Measurements from ENCODE around the gene WWC2. TPM values are rescaled to one million over a fixed set of nuclear protein-coding genes. Genes with fewer than 3 reads are reported as not detected.
"Not testable (repeated sequence)": the region's sequence is repeated elsewhere in the genome, so short reads cannot be mapped to it uniquely, and the experiment has no call there.

Gene WWC2
- total RNA-seq, 1 donor from 2014 or later = 46.2 TPM

DNA sequence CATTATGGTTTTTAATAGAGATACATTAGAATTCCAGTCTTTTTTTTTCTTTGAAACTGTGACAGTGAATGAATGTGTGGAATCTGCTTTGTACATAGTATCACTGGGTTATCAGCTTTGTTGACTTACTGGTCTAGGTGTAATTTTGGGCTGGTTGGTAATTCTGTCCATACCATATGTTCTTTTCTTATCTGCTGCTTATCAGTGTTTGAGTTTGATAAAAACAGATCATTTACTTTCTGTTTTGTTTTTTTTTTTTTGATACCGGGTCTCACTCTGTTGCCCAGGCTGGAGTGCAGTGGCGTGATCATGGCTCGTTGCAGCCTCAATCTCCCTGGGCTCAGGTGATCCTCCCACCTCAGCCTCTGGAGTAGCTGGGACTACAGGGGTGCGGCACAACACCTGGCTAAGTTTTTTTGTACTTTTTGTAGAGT lies 12.4 kb downstream of the WWC2 start:
- H3K4me3 ChIP-seq (ENCODE audit: low read depth, low read length) = no peak overlapping the region
- no peak for DNase-seq (ENCODE audit: low read depth)
- TF ChIP-seq, protein P1, sequence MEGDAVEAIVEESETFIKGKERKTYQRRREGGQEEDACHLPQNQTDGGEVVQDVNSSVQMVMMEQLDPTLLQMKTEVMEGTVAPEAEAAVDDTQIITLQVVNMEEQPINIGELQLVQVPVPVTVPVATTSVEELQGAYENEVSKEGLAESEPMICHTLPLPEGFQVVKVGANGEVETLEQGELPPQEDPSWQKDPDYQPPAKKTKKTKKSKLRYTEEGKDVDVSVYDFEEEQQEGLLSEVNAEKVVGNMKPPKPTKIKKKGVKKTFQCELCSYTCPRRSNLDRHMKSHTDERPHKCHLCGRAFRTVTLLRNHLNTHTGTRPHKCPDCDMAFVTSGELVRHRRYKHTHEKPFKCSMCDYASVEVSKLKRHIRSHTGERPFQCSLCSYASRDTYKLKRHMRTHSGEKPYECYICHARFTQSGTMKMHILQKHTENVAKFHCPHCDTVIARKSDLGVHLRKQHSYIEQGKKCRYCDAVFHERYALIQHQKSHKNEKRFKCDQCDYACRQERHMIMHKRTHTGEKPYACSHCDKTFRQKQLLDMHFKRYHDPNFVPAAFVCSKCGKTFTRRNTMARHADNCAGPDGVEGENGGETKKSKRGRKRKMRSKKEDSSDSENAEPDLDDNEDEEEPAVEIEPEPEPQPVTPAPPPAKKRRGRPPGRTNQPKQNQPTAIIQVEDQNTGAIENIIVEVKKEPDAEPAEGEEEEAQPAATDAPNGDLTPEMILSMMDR (conservative IDR thresholded peaks at IDR 0.05; ENCODE audit: low read depth, low read length) = no peak

DNA sequence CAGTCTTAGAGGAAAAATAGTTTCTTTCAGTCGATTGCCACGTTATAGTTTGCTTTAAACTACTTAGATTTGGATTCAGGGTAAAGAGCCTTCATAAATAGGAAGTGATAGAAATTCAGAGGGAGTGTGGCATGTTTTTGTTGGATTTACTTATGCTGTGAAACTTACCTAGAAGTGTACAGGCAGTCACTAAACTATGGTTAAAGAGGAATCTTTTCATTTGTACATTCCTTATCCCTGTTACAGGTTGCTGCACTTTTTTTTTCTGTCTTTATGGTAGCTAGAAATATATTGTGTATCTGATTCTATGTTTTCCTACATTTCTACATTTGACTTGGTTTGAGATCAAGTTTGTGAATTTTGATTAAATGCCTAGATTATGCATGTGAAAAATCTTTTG lies 19.1 kb downstream of the WWC2 start:
- TF ChIP-seq, protein P1 (conservative IDR thresholded peaks at IDR 0.05; ENCODE audit: low read depth, low read length) = no peak
- no peak overlapping the region for H3K4me3 ChIP-seq (ENCODE audit: low read depth, low read length)
- no peak for DNase-seq (ENCODE audit: low read depth)

DNA sequence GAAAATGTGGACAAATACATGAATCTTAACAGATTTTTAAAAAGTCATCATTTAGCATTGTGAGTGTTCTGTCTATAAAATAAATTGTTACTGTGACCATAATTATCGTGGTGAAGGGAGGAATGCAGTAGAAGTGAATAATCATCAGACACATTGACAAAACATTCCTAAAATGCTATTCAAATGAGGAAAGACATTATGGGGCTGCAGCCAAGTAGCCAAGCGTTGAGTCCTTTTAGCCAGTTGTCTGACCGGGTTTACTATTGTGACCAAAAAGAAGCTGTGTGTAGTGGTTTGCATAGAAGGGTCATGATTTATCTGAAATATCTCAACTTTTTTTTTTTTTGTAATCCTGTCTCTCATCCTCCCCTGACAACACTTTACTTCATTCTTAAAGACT lies 19.5 kb downstream of the WWC2 start:
- no peak overlapping the region for H3K4me3 ChIP-seq (ENCODE audit: low read depth, low read length)
- peak; percentile 80 for DNase-seq (ENCODE audit: low read depth)
- TF ChIP-seq, protein P1 (conservative IDR thresholded peaks at IDR 0.05; ENCODE audit: low read depth, low read length) = no peak

DNA sequence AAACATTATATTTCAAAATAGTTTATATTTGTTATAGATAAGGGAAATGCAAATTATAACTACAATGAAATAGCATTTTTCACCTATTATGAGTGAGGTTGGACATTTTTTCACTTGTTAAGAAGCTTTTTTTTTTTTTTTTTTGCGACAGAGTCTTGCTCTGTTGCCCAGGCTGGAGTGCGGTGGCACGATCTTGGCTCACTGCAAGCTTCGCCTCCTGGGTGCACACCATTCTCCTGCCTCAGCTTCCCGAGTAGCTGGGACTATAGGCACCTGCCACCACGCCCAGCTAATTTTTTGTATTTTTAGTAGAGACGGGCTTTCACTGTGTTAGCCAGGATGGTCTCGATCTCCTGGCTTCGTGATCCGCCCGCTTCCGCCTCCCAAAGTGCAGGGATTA lies 22.6 kb downstream of the WWC2 start:
- DNase-seq (ENCODE audit: low read depth); H3K4me3 ChIP-seq (ENCODE audit: low read depth, low read length): not testable (repeated sequence)

DNA sequence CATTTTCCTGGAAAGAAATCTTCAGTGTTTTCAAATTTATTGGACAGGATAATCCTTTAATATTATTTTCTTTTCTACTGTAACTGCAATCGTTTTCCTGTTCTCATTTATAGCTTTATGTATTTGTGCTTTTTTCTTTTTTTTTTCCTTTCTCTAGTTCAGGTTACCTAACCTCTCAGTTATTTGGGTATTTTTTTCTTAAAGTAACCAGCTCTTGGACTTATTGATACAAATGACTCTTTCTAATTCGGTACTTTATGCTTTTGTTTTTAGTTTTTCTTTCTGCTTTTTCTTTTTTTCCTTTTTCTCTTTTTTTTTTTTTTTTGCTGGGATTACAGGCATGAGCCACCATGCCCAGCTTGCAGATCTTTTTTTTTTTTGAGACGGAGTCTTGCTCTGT lies 25.2 kb downstream of the WWC2 start:
- H3K4me3 ChIP-seq (ENCODE audit: low read depth, low read length) = no peak overlapping the region
- TF ChIP-seq, protein P1 (conservative IDR thresholded peaks at IDR 0.05; ENCODE audit: low read depth, low read length) = no peak
- DNase-seq (ENCODE audit: low read depth) = no peak

DNA sequence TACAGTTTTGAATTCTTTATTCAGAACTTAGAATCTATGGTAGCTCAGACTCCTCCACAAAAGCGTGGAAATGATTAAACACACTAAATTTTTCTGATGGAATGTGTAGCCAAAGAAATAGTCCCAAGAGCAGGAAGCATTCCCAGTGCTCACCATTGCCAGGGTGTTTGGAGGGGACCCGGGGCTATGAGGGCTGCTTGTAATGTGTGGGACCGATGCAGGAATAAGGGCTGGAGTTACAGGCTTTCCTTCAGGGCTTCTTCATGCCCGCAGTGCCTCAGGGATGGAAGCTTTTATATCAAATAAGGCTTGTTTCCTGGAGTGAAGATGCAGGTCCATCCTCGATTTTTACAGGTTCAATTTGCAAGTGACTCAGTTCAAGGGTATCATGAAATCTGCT lies 25.8 kb downstream of the WWC2 start:
- no peak for DNase-seq (ENCODE audit: low read depth)
- TF ChIP-seq, protein P1 (conservative IDR thresholded peaks at IDR 0.05; ENCODE audit: low read depth, low read length) = no peak
- H3K4me3 ChIP-seq (ENCODE audit: low read depth, low read length) = no peak overlapping the region

DNA sequence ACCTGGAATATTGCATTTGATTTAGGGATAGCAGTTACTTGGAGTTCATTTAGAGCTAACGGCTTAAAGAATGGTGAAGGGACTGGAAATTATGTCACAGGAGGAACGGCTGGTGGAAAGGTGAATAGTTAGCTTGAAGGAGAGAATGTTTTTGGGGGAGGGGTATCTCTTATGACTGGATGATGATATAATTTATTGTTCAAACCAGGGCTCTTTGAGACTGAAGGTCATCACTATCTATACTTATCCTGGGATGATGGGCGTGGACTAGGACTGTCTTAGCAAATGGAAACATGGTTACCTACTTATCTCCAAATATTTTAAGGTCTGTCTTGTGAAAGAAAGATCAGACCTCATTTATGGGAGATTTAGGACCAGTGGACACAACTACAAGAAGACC lies 30.1 kb downstream of the WWC2 start:
- TF ChIP-seq, protein P1 (conservative IDR thresholded peaks at IDR 0.05; ENCODE audit: low read depth, low read length) = no peak
- no peak for DNase-seq (ENCODE audit: low read depth)
- no peak overlapping the region for H3K4me3 ChIP-seq (ENCODE audit: low read depth, low read length)

DNA sequence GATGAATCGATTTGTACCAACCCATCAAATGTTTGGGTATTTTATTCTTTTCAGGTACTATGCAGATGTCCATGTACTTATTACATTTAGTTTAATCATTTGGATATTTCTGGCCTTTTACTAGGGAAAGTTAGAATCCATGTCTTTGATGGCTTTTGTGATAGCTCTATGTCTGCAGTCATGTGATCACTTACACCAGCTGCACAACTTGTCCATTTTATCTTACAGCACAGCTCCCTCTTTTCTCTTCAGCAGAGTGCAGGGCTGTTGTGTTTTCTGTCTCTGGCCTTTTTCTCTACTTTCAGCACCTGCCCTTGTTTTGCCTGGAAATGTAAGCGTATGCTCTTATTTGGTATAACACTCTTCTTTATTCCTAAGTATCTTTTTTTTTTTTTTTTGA lies 30.6 kb downstream of the WWC2 start:
- TF ChIP-seq, protein P1 (conservative IDR thresholded peaks at IDR 0.05; ENCODE audit: low read depth, low read length) = no peak
- no peak for DNase-seq (ENCODE audit: low read depth)
- H3K4me3 ChIP-seq (ENCODE audit: low read depth, low read length) = no peak overlapping the region

All from epithelial cell of proximal tubule (primary cell).